Measurements from ENCODE around the gene SLC13A3. TPM values are rescaled to one million over a fixed set of nuclear protein-coding genes. Genes with fewer than 3 reads are reported as not detected.
A peak's percentile ranks its signal among the peaks of the same experiment; 100 is the strongest.

SLC13A3 gene
- total and polyA plus RNA-seq, 4 donors = 1.5 to 10.7 (median 8.3) TPM

- no peaks in the 10 kb centered on the region for H3K9me3 ChIP-seq (ENCODE audit: control insufficient read depth in 4 of 4, low read length in 3 of 4)
- H3K4me3 ChIP-seq (ENCODE audit: low read depth in 1 of 3, low read length in 3 of 3) = no peak overlapping the region
- H3K4me1 ChIP-seq (ENCODE audit: control insufficient read depth in 4 of 4, insufficient read depth in 4 of 4, low read length in 3 of 4) = peaks cover 3 to 19% (median 14%) of the 10 kb centered on the region in 4 donors
- no peak overlapping the region for H3K9ac ChIP-seq (ENCODE audit: low read depth in 1 of 2, low read length in 2 of 2)
- H3K27me3 ChIP-seq (ENCODE audit: control insufficient read depth in 4 of 4, insufficient read depth in 4 of 4, low read length in 3 of 4) = no peaks in the 10 kb centered on the region
- 28% methylated on average over 14 of the region's 14 CpGs for WGBS
- H3K27ac ChIP-seq (ENCODE audit: low read depth in 1 of 2, low read length in 2 of 2) = peak overlapping the region; percentile 49 to 64
- H3K36me3 ChIP-seq (ENCODE audit: control insufficient read depth in 4 of 4, insufficient read depth in 3 of 4, low read depth in 1 of 4, low read length in 3 of 4) = no peaks in the 10 kb centered on the region
- TF ChIP-seq NR2F2 (IDR thresholded peaks at IDR 0.05) = peak; percentile 89
- TF ChIP-seq CTCF (IDR thresholded peaks at IDR 0.05; ENCODE audit: low read depth, low read length, missing input control) = no peak
- TF ChIP-seq ZBTB33 (IDR thresholded peaks at IDR 0.05) = peak; percentile 81
- TF ChIP-seq EGR1 (IDR thresholded peaks at IDR 0.05; ENCODE audit: low read depth in 2 of 2) = peak; percentile 75 to 95
- peak; percentile 77 for TF ChIP-seq HNF4G (IDR thresholded peaks at IDR 0.05)
- TF ChIP-seq FOXA2 (IDR thresholded peaks at IDR 0.05) = peak; percentile 98
- peak; percentile 99 to 100 for TF ChIP-seq RXRA (IDR thresholded peaks at IDR 0.05)
- TF ChIP-seq, protein P1, sequence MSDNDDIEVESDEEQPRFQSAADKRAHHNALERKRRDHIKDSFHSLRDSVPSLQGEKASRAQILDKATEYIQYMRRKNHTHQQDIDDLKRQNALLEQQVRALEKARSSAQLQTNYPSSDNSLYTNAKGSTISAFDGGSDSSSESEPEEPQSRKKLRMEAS (IDR thresholded peaks at IDR 0.05) = peak; percentile 99
- peak; percentile 93 for TF ChIP-seq SP1 (IDR thresholded peaks at IDR 0.05)
- no peak for TF ChIP-seq TAF1 (conservative IDR thresholded peaks at IDR 0.05)
- TF ChIP-seq YY1 (IDR thresholded peaks at IDR 0.05) = peak; percentile 79
- peak; percentile 56 to 62 for TF ChIP-seq RAD21 (IDR thresholded peaks at IDR 0.05)
- TF ChIP-seq, protein P2, sequence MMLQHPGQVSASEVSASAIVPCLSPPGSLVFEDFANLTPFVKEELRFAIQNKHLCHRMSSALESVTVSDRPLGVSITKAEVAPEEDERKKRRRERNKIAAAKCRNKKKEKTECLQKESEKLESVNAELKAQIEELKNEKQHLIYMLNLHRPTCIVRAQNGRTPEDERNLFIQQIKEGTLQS (IDR thresholded peaks at IDR 0.05) = peak; percentile 80
- peak; percentile 87 to 89 for TF ChIP-seq JUND (IDR thresholded peaks at IDR 0.05)
- peak; percentile 79 for TF ChIP-seq REST (IDR thresholded peaks at IDR 0.05)
- TF ChIP-seq GABPA (IDR thresholded peaks at IDR 0.05 in 1 of 2, conservative IDR thresholded peaks at IDR 0.05 in 1 of 2) = peak in 1 of 2 donors; percentile 72
- peak; percentile 93 to 97 for TF ChIP-seq HNF4A (conservative IDR thresholded peaks at IDR 0.05)
- peak; percentile 96 for TF ChIP-seq FOXA1 (IDR thresholded peaks at IDR 0.05)
- DNase-seq (ENCODE audit: low spot score) = no peak
Measured at GRCh38 chr20:46640536-46641311, 10.5 kb downstream of the SLC13A3 start.

Data from liver (tissue), 9 donors.